Measurements from ENCODE around the gene INTS12.

DNA sequence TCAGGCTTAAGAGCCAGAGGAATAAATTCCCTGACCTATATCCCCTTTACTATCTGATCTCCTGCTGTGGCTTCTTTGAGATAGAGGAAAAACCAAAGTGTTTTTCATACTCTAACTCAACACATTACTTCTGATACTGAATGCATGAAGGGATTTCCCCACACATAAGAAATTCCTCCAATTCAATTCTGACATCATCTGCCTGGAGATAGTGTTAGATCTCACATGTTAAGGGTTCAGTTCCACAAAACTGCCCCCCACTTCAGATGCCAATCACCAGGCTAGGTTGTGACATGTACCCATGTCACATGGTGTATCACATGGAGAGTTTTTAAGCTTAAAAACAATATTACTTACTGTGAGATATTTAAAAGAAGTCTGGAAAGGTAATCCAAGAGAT is 46.9 kb upstream of the INTS12 start:
- no peak for TF ChIP-seq POLR2AphosphoS5 (IDR thresholded peaks at IDR 0.05; ENCODE audit: borderline replicate concordance, low read depth, low read length)
- TF ChIP-seq EZH2 (IDR thresholded peaks at IDR 0.05), result no peak
- TF ChIP-seq FOXP2 (optimal IDR thresholded peaks at IDR 0.05; ENCODE audit: control extremely low read depth, extremely low read length, insufficient read depth), result no peak
